OCI-LY1 (cell line): ENCODE data around the gene ATP7B.
A peak's percentile ranks its signal among the peaks of the same experiment; 100 is the strongest.

Experiments
- H2AFZ ChIP-seq: fragments of 200-600 bp; sonication (generic), shearing (Covaris generic); 2 replicates; pipeline ENCODE4 v1.6.0; 2014; ENCODE audit warnings: antibody characterized with exemption, mild to moderate bottlenecking, low read length
- H3F3A ChIP-seq: fragments of 200-600 bp; sonication (generic), shearing (Covaris generic); 2 replicates; pipeline ENCODE4 v1.6.0; 2014; ENCODE audit warnings: mild to moderate bottlenecking, antibody characterized with exemption, low read length, moderate library complexity; ENCODE audit not compliant: insufficient read depth
- H3K27ac ChIP-seq: fragments of 200-600 bp; sonication (generic); 2 replicates; pipeline ENCODE4 v1.5.1; 2014; ENCODE audit warnings: low read length, mixed run types, mild to moderate bottlenecking, low read depth; ENCODE audit not compliant: poor library complexity, severe bottlenecking
- H3K27me3 ChIP-seq: fragments of 200-600 bp; sonication (generic); 2 replicates; pipeline ENCODE4 v1.6.0; 2014; ENCODE audit warnings: antibody characterized with exemption, mild to moderate bottlenecking, low read length, moderate library complexity; ENCODE audit not compliant: insufficient read depth
- H3K36me3 ChIP-seq: fragments of 200-600 bp; sonication (generic); 2 replicates; pipeline ENCODE4 v1.6.1; 2014; ENCODE audit warnings: mild to moderate bottlenecking, antibody characterized with exemption, low read length, moderate library complexity, mixed read lengths; ENCODE audit not compliant: insufficient read depth
- H3K4me1 ChIP-seq: fragments of 200-600 bp; sonication (generic); 2 replicates; pipeline ENCODE4 v1.5.1; 2014; ENCODE audit warnings: mild to moderate bottlenecking, low read length, moderate library complexity; ENCODE audit not compliant: insufficient read depth, severe bottlenecking
- H3K4me2 ChIP-seq: fragments of 200-600 bp; sonication (generic), shearing (Covaris generic); 2 replicates; pipeline ENCODE4 v1.6.1; 2014; ENCODE audit warnings: low read length
- H3K4me3 ChIP-seq: fragments of 200-600 bp; sonication (generic); 2 replicates; pipeline ENCODE4 v1.5.1; 2014; ENCODE audit warnings: low read length, low read depth, mild to moderate bottlenecking, mixed read lengths; ENCODE audit not compliant: poor library complexity, severe bottlenecking
- H3K79me2 ChIP-seq: fragments of 200-600 bp; shearing (Covaris generic); 2 replicates; pipeline ENCODE4 v1.6.1; 2016; ENCODE audit warnings: mixed run types, low read length, mixed read lengths; ENCODE audit not compliant: insufficient read depth
- H3K9ac ChIP-seq: fragments of 200-600 bp; sonication (generic), shearing (Covaris generic); 2 replicates; pipeline ENCODE4 v1.6.1; 2014; ENCODE audit warnings: mild to moderate bottlenecking, low read length, mixed read lengths
- H3K9me2 ChIP-seq: fragments of 200-600 bp; sonication (generic), shearing (Covaris generic); 2 replicates; pipeline ENCODE4 v1.6.1; 2014; ENCODE audit warnings: low read depth, mild to moderate bottlenecking, low read length, mixed read lengths
- H3K9me3 ChIP-seq: fragments of 200-600 bp; shearing (Covaris generic); 2 replicates; pipeline ENCODE4 v1.6.1; 2014; ENCODE audit warnings: low read length, mixed read lengths
- H4K20me1 ChIP-seq: fragments of 200-600 bp; sonication (generic), shearing (Covaris generic); 2 replicates; pipeline ENCODE4 v1.6.0; 2016; ENCODE audit warnings: mild to moderate bottlenecking, low read length; ENCODE audit not compliant: insufficient read depth
- EZH2 ChIP-seq: fragments of 200-600 bp; sonication (generic), shearing (Covaris generic); IDR thresholded peaks from 2 replicates; pipeline ENCODE4 v1.8.0; 2017; ENCODE audit warnings: borderline replicate concordance, mixed run types, mild to moderate bottlenecking, antibody characterized with exemption, low read length, moderate library complexity, mixed read lengths
- TF ChIP-seq, protein P1 (sequence below): fragments of 200-600 bp; sonication (generic), shearing (Covaris generic); IDR thresholded peaks from 2 replicates; pipeline ENCODE4 v1.5.1; 2017; ENCODE audit warnings: mild to moderate bottlenecking, antibody characterized with exemption, low read length, moderate library complexity, mixed read lengths

Gene ATP7B

GRCh38 chr13:51902776-51903175, 108.5 kb downstream of the ATP7B start:
- TF ChIP-seq, protein P1, sequence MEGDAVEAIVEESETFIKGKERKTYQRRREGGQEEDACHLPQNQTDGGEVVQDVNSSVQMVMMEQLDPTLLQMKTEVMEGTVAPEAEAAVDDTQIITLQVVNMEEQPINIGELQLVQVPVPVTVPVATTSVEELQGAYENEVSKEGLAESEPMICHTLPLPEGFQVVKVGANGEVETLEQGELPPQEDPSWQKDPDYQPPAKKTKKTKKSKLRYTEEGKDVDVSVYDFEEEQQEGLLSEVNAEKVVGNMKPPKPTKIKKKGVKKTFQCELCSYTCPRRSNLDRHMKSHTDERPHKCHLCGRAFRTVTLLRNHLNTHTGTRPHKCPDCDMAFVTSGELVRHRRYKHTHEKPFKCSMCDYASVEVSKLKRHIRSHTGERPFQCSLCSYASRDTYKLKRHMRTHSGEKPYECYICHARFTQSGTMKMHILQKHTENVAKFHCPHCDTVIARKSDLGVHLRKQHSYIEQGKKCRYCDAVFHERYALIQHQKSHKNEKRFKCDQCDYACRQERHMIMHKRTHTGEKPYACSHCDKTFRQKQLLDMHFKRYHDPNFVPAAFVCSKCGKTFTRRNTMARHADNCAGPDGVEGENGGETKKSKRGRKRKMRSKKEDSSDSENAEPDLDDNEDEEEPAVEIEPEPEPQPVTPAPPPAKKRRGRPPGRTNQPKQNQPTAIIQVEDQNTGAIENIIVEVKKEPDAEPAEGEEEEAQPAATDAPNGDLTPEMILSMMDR = no peak
- no peak for TF ChIP-seq EZH2
- H3K9me3 ChIP-seq = no peaks in the 10 kb centered on the region
- no peak overlapping the region for H3K4me2 ChIP-seq

GRCh38 chr13:51900471-51900870, 110.8 kb downstream of the ATP7B start:
- Histone ChIP-seq H3K4me1 (no peaks in the 10 kb centered on the region), H3K36me3 (no peaks in the 10 kb centered on the region), H3K9ac (no peak overlapping the region), H3K4me3 (no peak overlapping the region), H3K27me3 (no peaks in the 10 kb centered on the region), H3K79me2 (no peaks in the 10 kb centered on the region), H3K4me2 (no peak overlapping the region), H3F3A (no peaks in the 10 kb centered on the region), H2AFZ (no peak overlapping the region), H3K27ac (no peak overlapping the region), H3K9me2 (no peaks in the 10 kb centered on the region), H4K20me1 (no peaks in the 10 kb centered on the region), H3K9me3 (no peaks in the 10 kb centered on the region)
- TF ChIP-seq, protein P1 = no peak
- no peak for TF ChIP-seq EZH2

More at GRCh38 chr13:51902776-51903175, 108.5 kb downstream of the ATP7B start:
- Histone ChIP-seq H3K27me3 (no peaks in the 10 kb centered on the region), H3K9me2 (no peaks in the 10 kb centered on the region), H4K20me1 (no peaks in the 10 kb centered on the region), H3K4me1 (no peaks in the 10 kb centered on the region), H3F3A (no peaks in the 10 kb centered on the region), H3K27ac (no peak overlapping the region), H3K4me3 (no peak overlapping the region), H3K36me3 (no peaks in the 10 kb centered on the region), H2AFZ (no peak overlapping the region), H3K9ac (no peak overlapping the region), H3K79me2 (no peaks in the 10 kb centered on the region)

- no peaks in the 10 kb centered on the region for H3K4me1 ChIP-seq
- no peaks in the 10 kb centered on the region for H3F3A ChIP-seq
- no peaks in the 10 kb centered on the region for H3K9me3 ChIP-seq
- TF ChIP-seq EZH2 = no peak
- TF ChIP-seq, protein P1 = peak; percentile 79
- H3K27ac ChIP-seq = no peak overlapping the region
- no peak overlapping the region for H3K4me2 ChIP-seq
- H3K79me2 ChIP-seq = no peaks in the 10 kb centered on the region
- no peak overlapping the region for H3K9ac ChIP-seq
- H3K27me3 ChIP-seq = no peaks in the 10 kb centered on the region
- H3K4me3 ChIP-seq = no peak overlapping the region
- no peaks in the 10 kb centered on the region for H3K9me2 ChIP-seq
- no peak overlapping the region for H2AFZ ChIP-seq
- H3K36me3 ChIP-seq = no peaks in the 10 kb centered on the region
- H4K20me1 ChIP-seq = no peaks in the 10 kb centered on the region
Observed at GRCh38 chr13:51895906-51896888, 115.1 kb downstream of the ATP7B start.
